A673 (cell line): ENCODE measurements around the gene C5orf58.

Source experiments
- CTCF ChIP-seq: fragments of 300-800, 200-600 bp; sonication (generic); conservative IDR thresholded peaks from 2 replicates; pipeline ENCODE4 v1.5.1; 2017; ENCODE audit warnings: low read depth, mild to moderate bottlenecking, antibody characterized with exemption, low read length, moderate library complexity, mixed read lengths
- EZH2 ChIP-seq: fragments of 200-600 bp; sonication (generic); IDR thresholded peaks from 2 replicates; pipeline ENCODE4 v1.6.1; 2017; ENCODE audit warnings: borderline replicate concordance, low read depth, mild to moderate bottlenecking, mixed read lengths, antibody characterized with exemption, low read length; ENCODE audit not compliant: poor library complexity, severe bottlenecking

GRCh38 chr5:170262061-170263045 is 29.6 kb downstream of the C5orf58 start:
- no peak for TF ChIP-seq CTCF
- TF ChIP-seq EZH2, result no peak
